K562 (cell line): ENCODE data around the gene THAP8. TPM values are rescaled to one million over a fixed set of nuclear protein-coding genes. Genes with fewer than 3 reads are reported as not detected.

Experiments used
- BCL6 ChIP-seq: fragments of 250-450 bp; sonication (Bioruptor Pico); IDR thresholded peaks from 2 replicates; pipeline ENCODE4 v1.4.0; 2020
- BMI1 ChIP-seq: fragments of 150-350 bp; IDR thresholded peaks from 2 replicates; pipeline ENCODE4 v1.6.1; 2014; ENCODE audit warnings: low read length
- BRD4 ChIP-seq: fragments of 200-600 bp; sonication (generic); IDR thresholded peaks from 2 replicates; pipeline ENCODE4 v1.6.1; 2017; ENCODE audit warnings: inconsistent platforms
- CBFA2T2 ChIP-seq: fragments of 450-650 bp; conservative IDR thresholded peaks from 2 replicates; pipeline ENCODE4 v1.6.1; 2017; ENCODE audit warnings: mild to moderate bottlenecking
- CHD1 ChIP-seq: fragments of 200-600 bp; sonication (generic); IDR thresholded peaks from one replicate; pipeline ENCODE4 v1.6.1; 2012; ENCODE audit warnings: mild to moderate bottlenecking, moderate library complexity, low read length, inconsistent platforms
- EWSR1 ChIP-seq: fragments of 450-650 bp; IDR thresholded peaks from 2 replicates; pipeline ENCODE4 v1.6.1; 2018; ENCODE audit warnings: borderline replicate concordance, mild to moderate bottlenecking, low read depth, moderate library complexity; ENCODE audit not compliant: partially characterized antibody
- FOXK1 ChIP-seq: sonication (generic); formaldehyde crosslinking; IDR thresholded peaks from 2 replicates; pipeline ENCODE4 v1.8.0; 2022; ENCODE audit warnings: missing genetic modification reagents, mild to moderate bottlenecking, borderline replicate concordance
- HSF4 ChIP-seq: fragments of 250-450 bp; sonication (Bioruptor Pico); IDR thresholded peaks from 2 replicates; pipeline ENCODE4 v2.1.2; 2022; ENCODE audit warnings: mild to moderate bottlenecking, moderate library complexity, borderline replicate concordance
- ILK ChIP-seq: fragments of 450-650 bp; IDR thresholded peaks from 2 replicates; pipeline ENCODE4 v1.6.1; 2016; ENCODE audit warnings: missing genetic modification characterization, low read depth, mild to moderate bottlenecking, missing compliant biosample characterization, moderate library complexity, borderline replicate concordance
- KDM2B ChIP-seq: fragments of 250-450 bp; sonication (Bioruptor Pico); IDR thresholded peaks from 2 replicates; pipeline ENCODE4 v1.8.0; 2021; ENCODE audit warnings: mild to moderate bottlenecking, moderate library complexity
- MAFG ChIP-seq: fragments of 450-650 bp; conservative IDR thresholded peaks from 2 replicates; pipeline ENCODE4 v1.6.1; 2016; ENCODE audit warnings: missing genetic modification characterization, missing compliant biosample characterization
- POLR3G ChIP-seq: IDR thresholded peaks from 2 replicates; pipeline ENCODE4 v1.6.1; 2011; ENCODE audit not compliant: insufficient read length, insufficient replicate concordance; ENCODE audit errors: extremely low read depth
- RCOR1 ChIP-seq, 2 experiments: IDR thresholded peaks; 2 replicates each; pipeline ENCODE4 v1.6.1; 2012; ENCODE audit warnings: low read depth in 2 of 2, low read length in 2 of 2, borderline replicate concordance in 1 of 2, improper control_type of control experiment in 1 of 2
- SP2 ChIP-seq: IDR thresholded peaks from 2 replicates; pipeline ENCODE4 v1.6.1; 2011; ENCODE audit warnings: mild to moderate bottlenecking, low read depth, low read length, moderate library complexity; ENCODE audit not compliant: poor library complexity, severe bottlenecking; ENCODE audit errors: extremely low read depth
- SUPT5H ChIP-seq: fragments of 450-650 bp; IDR thresholded peaks from 2 replicates; pipeline ENCODE4 v1.6.1; 2016
- polyA plus RNA-seq, 8 experiments: library from polyadenylated mRNA; depleted of rRNA in 4 of 8; stranded (reverse) in 5 of 8; unstranded in 3 of 8; fragments of >200 nt; fragmentation: Nextera tagmentation in 2 of 8; fragmentation: Illumina TruSeq in 1 of 8; extraction: Ambion mirVana in 2 of 8; extraction: Trizol in 1 of 8; gene quantifications; 2 replicates each; pipeline versions ENCODE4 v1.2.1 to v1.2.3, GENCODE V29; 2011 to 2014; ENCODE audit warnings: inconsistent platforms in 1 of 8, missing spikeins in 1 of 8
- total RNA-seq, 7 experiments: library from RNA; depleted of rRNA in 6 of 7; stranded (reverse); fragments of >200 nt in 6 of 7; fragmentation: Illumina TruSeq in 2 of 7; extraction: Trizol in 2 of 7; gene quantifications; 2 replicates each; pipeline versions ENCODE4 v1.2.1 to v1.2.3, GENCODE V29; 2011 to 2021; ENCODE audit warnings: low replicate concordance in 1 of 7
- TF ChIP-seq, protein P1 (sequence below): fragments of 150-350 bp; IDR thresholded peaks from 2 replicates; pipeline ENCODE4 v1.6.1; 2014; ENCODE audit warnings: low read depth, mild to moderate bottlenecking, low read length, borderline replicate concordance
- TF ChIP-seq, protein P2 (sequence below): fragments of 250-450 bp; sonication (Bioruptor Pico); IDR thresholded peaks from 2 replicates; pipeline ENCODE4 v1.5.0; 2022; ENCODE audit warnings: mild to moderate bottlenecking
- TF ChIP-seq, protein P3 (sequence below): sonication (generic); formaldehyde crosslinking; IDR thresholded peaks from 2 replicates; pipeline ENCODE4 v1.8.0; 2022; ENCODE audit warnings: missing genetic modification reagents, mild to moderate bottlenecking, borderline replicate concordance
- TF ChIP-seq, protein P4 (sequence below): fragments of 250-450 bp; sonication (Bioruptor Pico); IDR thresholded peaks from 2 replicates; pipeline ENCODE4 v1.5.1; 2021; ENCODE audit warnings: mild to moderate bottlenecking

The THAP8 gene
- total and polyA plus RNA-seq, 9 of the 15 experiments (the other 6 are each of a cell fraction or from before 2014, with no cell fraction given) = 0.11 to 2.0 (median 0.94) TPM

DNA sequence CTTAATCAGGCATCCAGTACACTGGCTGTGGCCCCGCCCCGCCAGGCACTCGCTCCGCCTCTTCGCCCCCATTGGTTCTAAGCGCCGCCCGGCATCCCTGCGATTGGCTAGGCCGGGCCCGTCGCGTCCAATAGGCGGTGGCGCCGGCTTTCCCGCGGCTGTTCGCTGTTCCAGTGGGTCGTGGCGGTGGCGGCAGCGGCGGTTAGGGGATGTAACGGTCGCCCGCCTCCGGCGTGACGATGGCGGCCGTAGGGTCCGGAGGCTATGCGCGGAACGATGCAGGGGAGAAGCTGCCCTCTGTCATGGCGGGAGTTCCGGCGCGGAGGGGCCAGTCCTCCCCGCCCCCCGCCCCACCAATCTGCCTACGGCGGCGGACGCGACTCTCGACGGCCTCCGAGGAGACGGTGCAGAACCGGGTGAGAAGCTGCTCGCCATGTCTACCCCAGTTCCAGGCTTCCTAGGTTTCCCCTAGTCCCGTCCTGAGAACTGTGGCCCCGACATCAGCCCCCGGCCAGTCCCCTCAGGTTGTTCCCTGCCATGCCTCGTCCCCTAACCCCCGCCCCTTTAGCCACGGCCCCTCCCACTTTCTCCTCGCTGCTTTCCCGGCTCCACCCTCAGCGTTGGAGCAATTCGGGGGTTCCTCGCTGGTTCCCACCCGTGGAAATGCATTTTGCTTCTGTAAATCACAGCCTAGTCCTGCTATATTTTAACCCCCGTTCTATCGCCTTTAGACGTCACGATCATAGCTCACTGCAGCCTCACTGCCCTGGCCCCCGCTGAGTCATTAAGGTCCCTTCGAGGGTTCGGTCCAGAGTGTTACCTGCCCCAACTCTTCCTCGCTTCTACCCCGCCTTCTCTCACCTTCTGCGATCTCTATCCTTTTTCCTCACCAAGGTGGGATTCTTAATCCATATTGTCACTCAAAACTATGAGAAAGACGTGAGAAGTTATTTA, 925 bp upstream of the THAP8 start, which contains the start of gene WDR62 (continued):
- TF ChIP-seq, protein P1, sequence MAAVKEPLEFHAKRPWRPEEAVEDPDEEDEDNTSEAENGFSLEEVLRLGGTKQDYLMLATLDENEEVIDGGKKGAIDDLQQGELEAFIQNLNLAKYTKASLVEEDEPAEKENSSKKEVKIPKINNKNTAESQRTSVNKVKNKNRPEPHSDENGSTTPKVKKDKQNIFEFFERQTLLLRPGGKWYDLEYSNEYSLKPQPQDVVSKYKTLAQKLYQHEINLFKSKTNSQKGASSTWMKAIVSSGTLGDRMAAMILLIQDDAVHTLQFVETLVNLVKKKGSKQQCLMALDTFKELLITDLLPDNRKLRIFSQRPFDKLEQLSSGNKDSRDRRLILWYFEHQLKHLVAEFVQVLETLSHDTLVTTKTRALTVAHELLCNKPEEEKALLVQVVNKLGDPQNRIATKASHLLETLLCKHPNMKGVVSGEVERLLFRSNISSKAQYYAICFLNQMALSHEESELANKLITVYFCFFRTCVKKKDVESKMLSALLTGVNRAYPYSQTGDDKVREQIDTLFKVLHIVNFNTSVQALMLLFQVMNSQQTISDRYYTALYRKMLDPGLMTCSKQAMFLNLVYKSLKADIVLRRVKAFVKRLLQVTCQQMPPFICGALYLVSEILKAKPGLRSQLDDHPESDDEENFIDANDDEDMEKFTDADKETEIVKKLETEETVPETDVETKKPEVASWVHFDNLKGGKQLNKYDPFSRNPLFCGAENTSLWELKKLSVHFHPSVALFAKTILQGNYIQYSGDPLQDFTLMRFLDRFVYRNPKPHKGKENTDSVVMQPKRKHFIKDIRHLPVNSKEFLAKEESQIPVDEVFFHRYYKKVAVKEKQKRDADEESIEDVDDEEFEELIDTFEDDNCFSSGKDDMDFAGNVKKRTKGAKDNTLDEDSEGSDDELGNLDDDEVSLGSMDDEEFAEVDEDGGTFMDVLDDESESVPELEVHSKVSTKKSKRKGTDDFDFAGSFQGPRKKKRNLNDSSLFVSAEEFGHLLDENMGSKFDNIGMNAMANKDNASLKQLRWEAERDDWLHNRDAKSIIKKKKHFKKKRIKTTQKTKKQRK = no peak
- TF ChIP-seq CHD1 = no peak
- TF ChIP-seq BRD4 = peak; percentile 57; the same call in 1 of the 2 replicates
- no peak for TF ChIP-seq POLR3G
- no peak; a peak in 1 of 4 replicates for TF ChIP-seq RCOR1 (IDR thresholded peaks at IDR 0.05; ENCODE audit: borderline replicate concordance in 1 of 2, low read depth in 2 of 2, low read length in 2 of 2)
- TF ChIP-seq EWSR1 = no peak
- no peak for TF ChIP-seq CBFA2T2
- TF ChIP-seq MAFG (tag) = no peak
- TF ChIP-seq, protein P2, sequence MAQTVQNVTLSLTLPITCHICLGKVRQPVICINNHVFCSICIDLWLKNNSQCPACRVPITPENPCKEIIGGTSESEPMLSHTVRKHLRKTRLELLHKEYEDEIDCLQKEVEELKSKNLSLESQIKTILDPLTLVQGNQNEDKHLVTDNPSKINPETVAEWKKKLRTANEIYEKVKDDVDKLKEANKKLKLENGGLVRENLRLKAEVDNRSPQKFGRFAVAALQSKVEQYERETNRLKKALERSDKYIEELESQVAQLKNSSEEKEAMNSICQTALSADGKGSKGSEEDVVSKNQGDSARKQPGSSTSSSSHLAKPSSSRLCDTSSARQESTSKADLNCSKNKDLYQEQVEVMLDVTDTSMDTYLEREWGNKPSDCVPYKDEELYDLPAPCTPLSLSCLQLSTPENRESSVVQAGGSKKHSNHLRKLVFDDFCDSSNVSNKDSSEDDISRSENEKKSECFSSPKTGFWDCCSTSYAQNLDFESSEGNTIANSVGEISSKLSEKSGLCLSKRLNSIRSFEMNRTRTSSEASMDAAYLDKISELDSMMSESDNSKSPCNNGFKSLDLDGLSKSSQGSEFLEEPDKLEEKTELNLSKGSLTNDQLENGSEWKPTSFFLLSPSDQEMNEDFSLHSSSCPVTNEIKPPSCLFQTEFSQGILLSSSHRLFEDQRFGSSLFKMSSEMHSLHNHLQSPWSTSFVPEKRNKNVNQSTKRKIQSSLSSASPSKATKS (CRISPR knock-in tag) = no peak
- no peak for TF ChIP-seq BCL6 (CRISPR knock-in tag)
- peak; percentile 85 for TF ChIP-seq SUPT5H
- TF ChIP-seq HSF4 (CRISPR knock-in tag) = no peak
- TF ChIP-seq ILK = no peak
- TF ChIP-seq SP2 = peak; percentile 57
- TF ChIP-seq KDM2B (CRISPR knock-in tag) = no peak
- TF ChIP-seq, protein P3, sequence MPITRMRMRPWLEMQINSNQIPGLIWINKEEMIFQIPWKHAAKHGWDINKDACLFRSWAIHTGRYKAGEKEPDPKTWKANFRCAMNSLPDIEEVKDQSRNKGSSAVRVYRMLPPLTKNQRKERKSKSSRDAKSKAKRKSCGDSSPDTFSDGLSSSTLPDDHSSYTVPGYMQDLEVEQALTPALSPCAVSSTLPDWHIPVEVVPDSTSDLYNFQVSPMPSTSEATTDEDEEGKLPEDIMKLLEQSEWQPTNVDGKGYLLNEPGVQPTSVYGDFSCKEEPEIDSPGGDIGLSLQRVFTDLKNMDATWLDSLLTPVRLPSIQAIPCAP (CRISPR knock-in tag) = no peak
- TF ChIP-seq BMI1 = no peak
- TF ChIP-seq, protein P4, sequence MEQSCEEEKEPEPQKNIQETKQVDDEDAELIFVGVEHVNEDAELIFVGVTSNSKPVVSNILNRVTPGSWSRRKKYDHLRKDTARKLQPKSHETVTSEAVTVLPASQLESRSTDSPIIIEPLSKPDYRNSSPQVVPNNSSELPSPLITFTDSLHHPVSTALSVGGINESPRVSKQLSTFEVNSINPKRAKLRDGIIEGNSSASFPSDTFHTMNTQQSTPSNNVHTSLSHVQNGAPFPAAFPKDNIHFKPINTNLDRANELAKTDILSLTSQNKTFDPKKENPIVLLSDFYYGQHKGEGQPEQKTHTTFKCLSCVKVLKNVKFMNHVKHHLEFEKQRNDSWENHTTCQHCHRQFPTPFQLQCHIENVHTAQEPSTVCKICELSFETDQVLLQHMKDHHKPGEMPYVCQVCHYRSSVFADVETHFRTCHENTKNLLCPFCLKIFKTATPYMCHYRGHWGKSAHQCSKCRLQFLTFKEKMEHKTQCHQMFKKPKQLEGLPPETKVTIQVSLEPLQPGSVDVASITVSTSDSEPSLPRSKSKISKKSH = no peak
- no peak for TF ChIP-seq FOXK1 (CRISPR knock-in tag)
